BJ (cell line): ENCODE results near the gene ARHGAP11A. TPM values are rescaled to one million over a fixed set of nuclear protein-coding genes. Genes with fewer than 3 reads are reported as not detected.

Experiments
- CTCF ChIA-PET: fragments of 350-600 bp; formaldehyde crosslinking; extraction: SDS; loops from one replicate; lab custom pipeline; 2021; ENCODE audit warnings: antibody characterized with exemption, inconsistent platforms; lab: Yijun Ruan, JAX
- POLR2A ChIA-PET: fragments of 300-600 bp; sonication (Branson Sonifier 250); formaldehyde crosslinking; extraction: SDS; loops from one replicate; lab custom pipeline; 2021; ENCODE audit warnings: antibody characterized with exemption; lab: Charles Lee
- DNase-seq: peaks from one replicate; pipeline ENCODE4 v3.0.0-alpha.2; 2011; ENCODE audit warnings: low read depth
- H3K27me3 ChIP-seq: 2 replicates; pipeline ENCODE4 v1.6.0; 2011; ENCODE audit warnings: low read length; ENCODE audit not compliant: control insufficient read depth, insufficient read depth
- H3K36me3 ChIP-seq: 2 replicates; pipeline ENCODE4 v1.5.1; 2011; ENCODE audit warnings: low read length; ENCODE audit not compliant: control insufficient read depth, insufficient read depth
- H3K4me3 ChIP-seq: 2 replicates; pipeline ENCODE4 v1.5.1; 2011; ENCODE audit warnings: low read depth, mild to moderate bottlenecking, control low read depth, low read length
- polyA plus RNA-seq: library from polyadenylated mRNA; depleted of rRNA; stranded (reverse); fragments of >200 nt; gene quantifications from 2 replicates; pipeline ENCODE4 v1.2.3, GENCODE V29; 2011
- TF ChIP-seq, protein P1 (sequence below): IDR thresholded peaks from 2 replicates; pipeline ENCODE4 v1.5.1; 2011; ENCODE audit warnings: low read depth, mild to moderate bottlenecking, control low read depth, inconsistent platforms, low read length, moderate library complexity; ENCODE audit not compliant: insufficient read depth

The ARHGAP11A gene
- polyA plus RNA-seq, 1 experiment, result 5.5 TPM

DNA sequence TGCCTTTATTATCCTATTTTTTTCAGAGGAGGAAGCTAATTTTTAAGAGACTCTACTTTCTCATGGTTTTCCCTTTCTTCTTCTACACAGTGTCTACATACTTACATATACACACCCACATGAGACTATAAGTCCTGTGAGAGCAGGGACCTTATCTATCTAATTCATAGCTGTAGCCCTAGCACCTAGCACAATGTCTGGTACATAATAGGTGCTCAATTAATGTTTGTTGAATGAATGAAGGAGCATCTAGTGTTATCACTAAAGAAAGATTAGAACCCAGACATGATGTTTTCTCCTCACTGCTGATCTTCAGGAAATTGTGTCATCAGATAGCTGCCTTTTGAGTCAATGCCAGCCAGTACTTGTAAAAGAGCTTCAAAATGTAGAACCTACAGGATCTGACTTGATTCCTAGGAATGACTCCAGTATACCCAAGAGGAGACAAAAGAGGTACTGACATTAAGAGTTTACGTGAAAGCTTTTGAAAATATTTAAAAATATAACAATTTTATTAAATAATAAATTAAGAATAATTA lies 28.7 kb downstream of the ARHGAP11A start:
- Histone ChIP-seq H3K36me3 (no peaks in the 10 kb centered on the region), H3K27me3 (no peaks in the 10 kb centered on the region), H3K4me3 (no peak overlapping the region)
- POLR2A ChIA-PET, result no interaction called here
- no peak for DNase-seq
- TF ChIP-seq, protein P1, sequence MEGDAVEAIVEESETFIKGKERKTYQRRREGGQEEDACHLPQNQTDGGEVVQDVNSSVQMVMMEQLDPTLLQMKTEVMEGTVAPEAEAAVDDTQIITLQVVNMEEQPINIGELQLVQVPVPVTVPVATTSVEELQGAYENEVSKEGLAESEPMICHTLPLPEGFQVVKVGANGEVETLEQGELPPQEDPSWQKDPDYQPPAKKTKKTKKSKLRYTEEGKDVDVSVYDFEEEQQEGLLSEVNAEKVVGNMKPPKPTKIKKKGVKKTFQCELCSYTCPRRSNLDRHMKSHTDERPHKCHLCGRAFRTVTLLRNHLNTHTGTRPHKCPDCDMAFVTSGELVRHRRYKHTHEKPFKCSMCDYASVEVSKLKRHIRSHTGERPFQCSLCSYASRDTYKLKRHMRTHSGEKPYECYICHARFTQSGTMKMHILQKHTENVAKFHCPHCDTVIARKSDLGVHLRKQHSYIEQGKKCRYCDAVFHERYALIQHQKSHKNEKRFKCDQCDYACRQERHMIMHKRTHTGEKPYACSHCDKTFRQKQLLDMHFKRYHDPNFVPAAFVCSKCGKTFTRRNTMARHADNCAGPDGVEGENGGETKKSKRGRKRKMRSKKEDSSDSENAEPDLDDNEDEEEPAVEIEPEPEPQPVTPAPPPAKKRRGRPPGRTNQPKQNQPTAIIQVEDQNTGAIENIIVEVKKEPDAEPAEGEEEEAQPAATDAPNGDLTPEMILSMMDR, result no peak
- CTCF ChIA-PET, result interaction anchor here (0.7 to 1.9 kb wide), 6 partner anchors 14 to 352 kb away, joined by 3 to 7 read pairs (median 6); no protein-coding TSS in a partner anchor

DNA sequence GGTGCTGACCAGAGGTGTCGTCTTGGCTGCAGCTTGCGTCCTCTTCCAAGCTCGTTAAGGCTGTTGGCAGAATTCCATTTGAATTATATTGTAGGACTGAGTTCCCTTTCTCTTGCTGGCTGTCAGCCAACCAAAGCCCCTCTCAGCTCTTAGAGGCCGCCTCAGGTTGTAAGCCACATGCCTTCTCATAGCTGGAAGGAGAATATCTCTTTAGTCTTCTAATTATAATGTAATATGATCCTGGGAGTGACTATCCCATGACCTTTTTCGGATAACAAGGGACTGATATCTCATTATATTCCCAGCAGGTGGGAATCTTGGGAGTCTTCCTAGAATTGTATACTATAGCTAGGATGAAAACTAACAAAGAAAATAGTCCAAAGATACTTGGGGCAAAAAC lies 31.0 kb downstream of the ARHGAP11A start:
- Histone ChIP-seq H3K4me3 (no peak overlapping the region), H3K36me3 (no peaks in the 10 kb centered on the region), H3K27me3 (no peaks in the 10 kb centered on the region; the same call in 1 of the 2 replicates)
- DNase-seq, result no peak
- POLR2A ChIA-PET, result no interaction called here
- TF ChIP-seq, protein P1, result no peak
- CTCF ChIA-PET, result interaction anchor here (1.0 to 1.2 kb wide), 2 partner anchors 19 to 352 kb away, joined by 3 to 4 read pairs; no protein-coding TSS in a partner anchor

DNA sequence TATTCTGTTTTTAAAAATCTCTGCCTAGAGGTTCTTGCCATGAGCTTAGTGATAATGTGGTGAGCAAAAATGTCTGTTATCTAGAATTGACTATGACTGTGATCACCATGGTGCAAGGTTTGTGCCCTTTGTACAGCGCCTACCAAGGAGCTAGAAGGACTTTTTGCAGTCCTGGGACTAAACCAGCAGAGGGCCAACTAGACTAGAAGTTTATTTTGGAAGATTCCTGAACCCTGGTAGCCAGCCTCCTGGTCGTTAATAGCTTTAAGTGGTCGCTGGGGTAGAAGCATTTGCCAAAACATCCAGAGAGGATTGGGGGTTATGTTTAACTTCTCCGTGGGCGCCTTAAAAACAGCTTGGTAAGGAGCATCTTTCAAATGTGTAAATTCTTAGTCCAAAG lies 34.0 kb downstream of the ARHGAP11A start:
- Histone ChIP-seq H3K36me3 (0 out of 2 replicates have a peak, but pooled peaks cover 1% of the 10 kb centered on the region), H3K4me3 (no peak overlapping the region), H3K27me3 (no peaks in the 10 kb centered on the region; the same call in 1 of the 2 replicates)
- ChIA-PET CTCF (interaction anchor here (0.7 to 5.5 kb wide), 28 partner anchors 8 to 485 kb away, joined by 3 to 101 read pairs (median 4); partner anchors contain the start of gene SCG5), POLR2A (no interaction called here)
- TF ChIP-seq, protein P1, result peak; percentile 66
- DNase-seq, result no peak

DNA sequence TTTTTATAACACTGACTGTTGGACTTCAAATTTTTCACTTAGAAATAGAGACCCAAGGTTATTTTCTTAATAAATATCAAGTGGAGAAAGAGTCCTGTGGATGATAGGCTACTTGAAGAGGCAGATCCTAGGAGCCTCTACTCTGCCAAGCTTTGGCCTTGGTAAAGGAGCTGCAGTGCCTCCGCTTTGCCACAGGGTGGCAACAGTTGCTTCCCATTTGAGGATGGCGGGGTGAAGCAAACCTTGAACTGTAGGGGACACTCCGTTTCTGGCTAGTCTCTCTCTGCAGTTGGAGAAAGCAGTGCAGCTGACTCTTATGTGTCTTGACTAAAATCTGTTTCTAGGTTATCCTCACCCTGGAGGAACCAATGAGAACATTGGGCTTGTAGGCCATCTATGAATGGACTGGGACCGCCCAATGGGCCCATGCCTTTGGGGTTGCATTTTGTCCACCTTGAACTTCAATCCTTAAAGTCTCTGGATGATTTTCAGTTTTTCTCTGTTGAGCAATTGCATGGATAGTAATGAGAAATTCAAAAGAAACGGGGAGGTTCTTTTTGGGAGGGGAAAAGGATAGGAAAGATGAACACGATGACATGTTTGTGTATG lies 36.0 kb downstream of the ARHGAP11A start:
- ChIA-PET CTCF (interaction anchor here (0.7 to 5.5 kb wide), 21 partner anchors 9 to 481 kb away, joined by 3 to 101 read pairs (median 5); partner anchors contain the start of gene SCG5), POLR2A (no interaction called here)
- Histone ChIP-seq H3K36me3 (peaks cover 1% of the 10 kb centered on the region; the same call in 1 of the 2 replicates), H3K4me3 (no peak overlapping the region), H3K27me3 (no peaks in the 10 kb centered on the region; the same call in 1 of the 2 replicates)
- DNase-seq, result no peak
- TF ChIP-seq, protein P1, result peak; percentile 98

DNA sequence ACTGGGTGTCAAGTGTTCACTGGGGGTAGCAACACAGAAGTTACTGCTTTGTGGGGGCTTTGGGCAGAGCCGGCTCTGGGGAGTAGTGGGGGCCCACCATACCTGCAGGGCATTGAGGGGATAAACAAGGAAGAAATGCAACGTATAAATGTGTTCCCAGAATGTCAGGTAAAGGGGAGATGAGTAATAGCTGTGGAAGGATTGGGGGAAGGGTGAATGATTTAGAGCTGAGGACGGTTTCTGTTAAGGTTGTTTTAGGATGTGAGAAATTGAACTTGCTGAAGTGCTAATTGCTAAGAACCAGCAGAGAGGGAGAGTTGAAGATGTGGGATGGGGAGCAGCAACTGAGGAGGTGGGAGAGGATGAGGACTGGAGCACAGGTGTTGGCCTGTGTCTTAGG lies 36.9 kb downstream of the ARHGAP11A start:
- ChIA-PET CTCF (interaction anchor here (0.9 to 5.5 kb wide), 7 partner anchors 8 to 480 kb away, joined by 3 to 101 read pairs (median 8); no protein-coding TSS in a partner anchor), POLR2A (no interaction called here)
- Histone ChIP-seq H3K4me3 (no peak overlapping the region), H3K27me3 (no peaks in the 10 kb centered on the region; the same call in 1 of the 2 replicates), H3K36me3 (peaks cover 1% of the 10 kb centered on the region; the same call in 1 of the 2 replicates)
- no peak for DNase-seq
- TF ChIP-seq, protein P1, result no peak
